Measurements from ENCODE around the gene NUP205.

DNA sequence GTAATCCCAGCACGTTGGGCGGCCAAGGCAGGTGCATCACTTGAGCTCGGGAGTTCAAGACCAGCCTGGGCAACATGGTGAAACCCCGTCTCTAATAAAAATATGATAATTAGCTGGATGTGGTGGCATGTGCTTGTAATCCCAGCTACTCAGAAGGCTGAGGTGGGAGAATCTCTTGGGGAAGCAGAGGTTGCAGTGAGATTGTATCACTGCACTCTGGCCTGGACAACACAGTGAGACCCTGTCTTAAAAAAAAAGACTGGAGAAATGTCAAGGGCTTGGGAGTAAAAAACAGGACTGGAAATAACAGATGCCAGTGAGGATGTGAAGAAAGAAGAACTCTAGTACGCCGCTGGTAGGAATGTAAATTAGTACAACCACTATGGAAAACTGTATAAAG lies 16.7 kb upstream of the NUP205 start:
- no peak for TF ChIP-seq POLR2A (IDR thresholded peaks at IDR 0.05; ENCODE audit: extremely low read depth, insufficient read length)
- TF ChIP-seq, protein P1, sequence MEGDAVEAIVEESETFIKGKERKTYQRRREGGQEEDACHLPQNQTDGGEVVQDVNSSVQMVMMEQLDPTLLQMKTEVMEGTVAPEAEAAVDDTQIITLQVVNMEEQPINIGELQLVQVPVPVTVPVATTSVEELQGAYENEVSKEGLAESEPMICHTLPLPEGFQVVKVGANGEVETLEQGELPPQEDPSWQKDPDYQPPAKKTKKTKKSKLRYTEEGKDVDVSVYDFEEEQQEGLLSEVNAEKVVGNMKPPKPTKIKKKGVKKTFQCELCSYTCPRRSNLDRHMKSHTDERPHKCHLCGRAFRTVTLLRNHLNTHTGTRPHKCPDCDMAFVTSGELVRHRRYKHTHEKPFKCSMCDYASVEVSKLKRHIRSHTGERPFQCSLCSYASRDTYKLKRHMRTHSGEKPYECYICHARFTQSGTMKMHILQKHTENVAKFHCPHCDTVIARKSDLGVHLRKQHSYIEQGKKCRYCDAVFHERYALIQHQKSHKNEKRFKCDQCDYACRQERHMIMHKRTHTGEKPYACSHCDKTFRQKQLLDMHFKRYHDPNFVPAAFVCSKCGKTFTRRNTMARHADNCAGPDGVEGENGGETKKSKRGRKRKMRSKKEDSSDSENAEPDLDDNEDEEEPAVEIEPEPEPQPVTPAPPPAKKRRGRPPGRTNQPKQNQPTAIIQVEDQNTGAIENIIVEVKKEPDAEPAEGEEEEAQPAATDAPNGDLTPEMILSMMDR (IDR thresholded peaks at IDR 0.05; ENCODE audit: low read depth, low read length), result no peak
- no peak for TF ChIP-seq MYC (IDR thresholded peaks at IDR 0.05; ENCODE audit: low read depth, low read length)
